GM06990 (cell line): ENCODE results near the gene HOXB13.

Experiments used
- DNase-seq: peaks from one replicate; pipeline ENCODE4 v3.0.0-alpha.2; 2011; ENCODE audit not compliant: insufficient read length; ENCODE audit errors: extremely low read depth
- H3K27me3 ChIP-seq: replicated peaks from 2 replicates; pipeline ENCODE4 v1.6.0; 2011; ENCODE audit warnings: low read length; ENCODE audit not compliant: control insufficient read depth, insufficient read depth
- H3K36me3 ChIP-seq: 2 replicates; pipeline ENCODE4 v1.5.1; 2011; ENCODE audit warnings: low read length; ENCODE audit not compliant: control insufficient read depth, insufficient read depth
- H3K4me3 ChIP-seq: replicated peaks from 2 replicates; pipeline ENCODE4 v1.5.1; 2011; ENCODE audit warnings: low read depth, mild to moderate bottlenecking, control low read depth, low read length
- TF ChIP-seq, protein P1 (sequence below): IDR thresholded peaks from 2 replicates; pipeline ENCODE4 v1.5.1; 2011; ENCODE audit warnings: low read length, control low read depth, mild to moderate bottlenecking, inconsistent platforms; ENCODE audit not compliant: insufficient read depth, poor library complexity, severe bottlenecking

The HOXB13 gene

GRCh38 chr17:48731355-48731754 lies 2.8 kb upstream of the HOXB13 start:
- no peak for DNase-seq
- Histone ChIP-seq H3K36me3 (no peaks in the 10 kb centered on the region), H3K27me3 (peaks cover 12% of the 10 kb centered on the region), H3K4me3 (no peak overlapping the region)
- TF ChIP-seq, protein P1, sequence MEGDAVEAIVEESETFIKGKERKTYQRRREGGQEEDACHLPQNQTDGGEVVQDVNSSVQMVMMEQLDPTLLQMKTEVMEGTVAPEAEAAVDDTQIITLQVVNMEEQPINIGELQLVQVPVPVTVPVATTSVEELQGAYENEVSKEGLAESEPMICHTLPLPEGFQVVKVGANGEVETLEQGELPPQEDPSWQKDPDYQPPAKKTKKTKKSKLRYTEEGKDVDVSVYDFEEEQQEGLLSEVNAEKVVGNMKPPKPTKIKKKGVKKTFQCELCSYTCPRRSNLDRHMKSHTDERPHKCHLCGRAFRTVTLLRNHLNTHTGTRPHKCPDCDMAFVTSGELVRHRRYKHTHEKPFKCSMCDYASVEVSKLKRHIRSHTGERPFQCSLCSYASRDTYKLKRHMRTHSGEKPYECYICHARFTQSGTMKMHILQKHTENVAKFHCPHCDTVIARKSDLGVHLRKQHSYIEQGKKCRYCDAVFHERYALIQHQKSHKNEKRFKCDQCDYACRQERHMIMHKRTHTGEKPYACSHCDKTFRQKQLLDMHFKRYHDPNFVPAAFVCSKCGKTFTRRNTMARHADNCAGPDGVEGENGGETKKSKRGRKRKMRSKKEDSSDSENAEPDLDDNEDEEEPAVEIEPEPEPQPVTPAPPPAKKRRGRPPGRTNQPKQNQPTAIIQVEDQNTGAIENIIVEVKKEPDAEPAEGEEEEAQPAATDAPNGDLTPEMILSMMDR = no peak

- TF ChIP-seq, protein P1 = no peak
Measured at GRCh38 chr17:48730240-48730550, 1.6 kb upstream of the HOXB13 start.

GRCh38 chr17:48729335-48730239 lies 1.0 kb upstream of the HOXB13 start:
- H3K36me3 ChIP-seq = no peaks in the 10 kb centered on the region
- TF ChIP-seq, protein P1 = no peak
- no peak for DNase-seq
- H3K4me3 ChIP-seq = no peak overlapping the region
- peaks cover 7% of the 10 kb centered on the region for H3K27me3 ChIP-seq

More at GRCh38 chr17:48730240-48730550, 1.6 kb upstream of the HOXB13 start:
- no peak for DNase-seq
- H3K4me3 ChIP-seq = no peak overlapping the region
- H3K27me3 ChIP-seq = peaks cover 12% of the 10 kb centered on the region
- H3K36me3 ChIP-seq = no peaks in the 10 kb centered on the region

DNA sequence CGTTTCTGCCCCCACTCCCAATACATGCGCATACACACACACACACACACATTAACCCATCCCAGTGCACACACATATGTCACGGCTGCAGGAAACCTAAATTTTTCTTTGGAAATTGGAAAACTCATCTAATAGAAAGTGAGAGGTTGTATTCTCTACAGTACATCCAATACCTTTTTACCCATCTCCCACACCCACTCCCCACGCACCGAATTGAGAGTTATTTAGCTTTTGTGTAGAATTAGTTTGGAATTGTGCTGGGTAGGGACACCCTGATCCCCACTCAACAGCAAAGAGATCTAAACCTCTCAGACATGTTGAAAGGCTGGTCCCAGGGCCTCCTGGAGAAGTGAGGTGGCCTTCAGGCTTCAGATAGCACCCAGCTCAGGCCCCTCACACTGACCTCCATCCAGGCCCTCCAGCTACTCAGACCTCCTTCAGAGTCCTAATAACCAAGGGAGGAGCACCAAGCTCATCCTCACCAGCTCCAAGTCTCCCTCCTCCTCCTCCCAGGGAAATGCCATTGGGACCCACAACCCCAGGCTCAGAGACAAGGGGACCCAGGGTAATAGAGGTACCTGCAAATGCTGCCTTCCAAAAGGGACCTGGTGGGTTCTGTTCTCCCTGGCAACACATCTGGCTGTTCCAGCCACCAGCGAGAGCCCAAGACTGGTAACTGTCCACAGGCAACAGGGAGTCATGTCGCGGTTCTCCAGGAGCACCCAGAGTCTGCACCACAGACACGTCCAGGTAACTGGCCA lies 955 bp downstream of the HOXB13 start:
- H3K27me3 ChIP-seq = peaks cover 5% of the 10 kb centered on the region
- H3K4me3 ChIP-seq = no peak overlapping the region
- no peaks in the 10 kb centered on the region for H3K36me3 ChIP-seq
- TF ChIP-seq, protein P1 = no peak
- no peak for DNase-seq

DNA sequence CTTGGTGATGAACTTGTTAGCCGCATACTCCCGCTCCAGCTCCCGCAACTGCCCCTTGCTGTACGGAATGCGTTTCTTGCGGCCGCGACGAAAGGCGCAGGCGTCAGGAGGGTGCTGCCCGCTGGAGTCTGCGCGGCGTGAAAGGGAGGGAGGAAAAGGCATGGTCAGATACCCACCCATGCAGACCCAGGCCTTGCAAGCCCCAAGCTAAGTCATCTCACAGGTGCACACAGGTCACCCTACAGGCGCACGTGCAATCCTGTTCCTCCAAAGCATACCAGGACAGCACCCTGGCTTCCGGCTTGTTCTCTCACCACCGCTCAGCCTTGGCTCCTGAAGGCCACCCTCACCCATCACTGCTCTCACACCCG lies 1.6 kb downstream of the HOXB13 start:
- DNase-seq = no peak
- Histone ChIP-seq H3K4me3 (no peak overlapping the region), H3K36me3 (no peaks in the 10 kb centered on the region), H3K27me3 (peaks cover 5% of the 10 kb centered on the region)
- TF ChIP-seq, protein P1 = no peak
